Cerebellar cortex (tissue), 1 donor: ENCODE measurements around the gene OTOGL.
A peak's percentile ranks its signal among the peaks of the same experiment; 100 is the strongest.
"Not testable (repeated sequence)": the region's sequence is repeated elsewhere in the genome, so short reads cannot be mapped to it uniquely, and the experiment has no call there.

Experiments used
- DNase-seq: peaks from one replicate; pipeline ENCODE4 v3.0.0-alpha.2; 2015; ENCODE audit warnings: low spot score

Gene OTOGL

GRCh38 chr12:80186727-80187217, 87.4 kb downstream of the OTOGL start:
- DNase-seq, result peak; percentile 62

GRCh38 chr12:80187660-80188090, 88.3 kb downstream of the OTOGL start:
- peak; percentile 15 for DNase-seq

- DNase-seq, result no peak
These were observed 89.2 kb downstream of the OTOGL start for GRCh38 chr12:80188576-80188975.

- DNase-seq, result no peak
These were observed 89.9 kb downstream of the OTOGL start for GRCh38 chr12:80189241-80189640.

GRCh38 chr12:80190001-80190400, 90.7 kb downstream of the OTOGL start:
- DNase-seq, result no peak

- DNase-seq, result no peak
These were observed 92.8 kb downstream of the OTOGL start for GRCh38 chr12:80192087-80192486.

GRCh38 chr12:80193865-80194264, 94.5 kb downstream of the OTOGL start:
- DNase-seq, result no peak

GRCh38 chr12:80195074-80195726, 95.9 kb downstream of the OTOGL start:
- peak; percentile 32 for DNase-seq

GRCh38 chr12:80195737-80196136, 96.4 kb downstream of the OTOGL start:
- no peak for DNase-seq

GRCh38 chr12:80196419-80196818, 97.1 kb downstream of the OTOGL start:
- DNase-seq, result no peak

- DNase-seq, result no peak
These were observed 99.5 kb downstream of the OTOGL start for GRCh38 chr12:80198782-80199337.

GRCh38 chr12:80199931-80200330, 100.6 kb downstream of the OTOGL start:
- DNase-seq, result no peak

GRCh38 chr12:80200414-80200813, 101.1 kb downstream of the OTOGL start:
- no peak for DNase-seq

- no peak for DNase-seq
These were observed 102.6 kb downstream of the OTOGL start for GRCh38 chr12:80201908-80202307.

- DNase-seq, result no peak
These were observed 106.6 kb downstream of the OTOGL start for GRCh38 chr12:80205960-80206359.

GRCh38 chr12:80208071-80208470, 108.7 kb downstream of the OTOGL start:
- DNase-seq, result no peak

- DNase-seq, result no peak
These were observed 112.3 kb downstream of the OTOGL start for GRCh38 chr12:80211671-80212070.

- no peak for DNase-seq
These were observed 113.8 kb downstream of the OTOGL start for GRCh38 chr12:80212938-80213645.

GRCh38 chr12:80213871-80214270, 114.5 kb downstream of the OTOGL start:
- DNase-seq, result no peak

- DNase-seq, result peak; percentile 57
These were observed 117.7 kb downstream of the OTOGL start for GRCh38 chr12:80217011-80217535.

GRCh38 chr12:80218925-80219324, 119.6 kb downstream of the OTOGL start:
- not testable (repeated sequence) for DNase-seq

GRCh38 chr12:80219345-80219744, 120.0 kb downstream of the OTOGL start:
- no peak for DNase-seq

GRCh38 chr12:80222261-80222660, 122.9 kb downstream of the OTOGL start:
- DNase-seq, result no peak
